Raji (cell line): ENCODE measurements around the gene CD300C.

Experiments
- POLR2A ChIP-seq: IDR thresholded peaks from 2 replicates; pipeline ENCODE4 v1.6.1; 2011; ENCODE audit warnings: low read depth, low read length, control low read depth; ENCODE audit not compliant: insufficient read depth

CD300C gene

DNA sequence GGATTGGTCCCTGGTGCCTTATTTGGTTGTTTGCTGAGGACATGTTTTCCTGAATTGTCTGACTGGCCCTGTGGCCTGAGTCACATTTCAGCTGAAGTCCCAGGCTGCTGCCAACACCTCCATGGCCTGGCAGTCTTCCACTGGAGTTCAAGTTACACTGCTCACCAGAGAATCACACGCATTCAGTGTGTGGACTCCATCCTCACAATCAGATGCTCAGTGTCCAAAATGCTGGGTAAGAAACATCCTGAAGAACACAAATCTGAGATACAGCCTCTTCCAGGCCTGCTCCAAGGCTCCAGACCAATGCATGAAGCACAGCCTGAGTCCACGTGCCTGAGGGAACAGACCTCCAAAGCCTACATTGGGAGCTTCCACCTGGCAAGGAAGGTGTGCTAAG, 33.9 kb downstream of the CD300C start:
- TF ChIP-seq POLR2A = no peak

DNA sequence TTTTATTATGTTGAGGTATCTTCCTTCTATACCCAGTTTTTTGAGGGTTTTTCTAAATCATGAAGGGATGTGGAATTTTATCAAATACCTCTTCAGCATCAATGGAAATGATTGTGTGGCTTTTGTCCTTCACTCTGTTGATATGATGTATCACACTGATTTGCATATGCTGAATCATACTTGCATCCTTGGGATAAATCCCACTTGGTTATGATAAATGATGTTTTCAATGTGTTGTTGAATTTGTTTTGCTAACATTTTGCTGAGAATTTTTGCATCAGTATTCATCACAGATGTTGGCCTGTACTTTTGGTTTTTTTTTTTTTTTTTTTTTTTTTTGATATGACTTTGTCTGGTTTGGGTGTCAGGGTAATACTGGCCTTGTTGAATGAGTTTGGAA, 37.8 kb downstream of the CD300C start:
- no peak for TF ChIP-seq POLR2A

DNA sequence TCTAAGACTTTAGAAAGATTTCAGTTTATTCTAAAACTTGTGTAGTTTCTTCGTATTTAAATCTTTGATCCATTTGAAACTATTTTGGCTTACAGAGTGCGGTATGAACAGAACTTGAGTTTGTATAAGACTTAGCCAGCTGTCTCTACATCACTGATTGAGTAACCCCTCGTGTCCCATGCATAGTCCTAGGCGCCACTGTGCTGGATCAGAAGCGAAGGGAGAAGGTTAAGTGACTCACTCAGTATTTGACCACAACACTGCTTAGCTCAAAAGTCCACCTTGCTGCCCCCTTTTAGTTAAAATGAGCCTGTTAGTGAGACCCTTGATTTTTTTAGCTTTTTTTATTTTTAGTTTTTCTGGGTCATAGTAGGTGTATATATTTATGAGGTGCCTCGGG, 43.1 kb downstream of the CD300C start:
- no peak for TF ChIP-seq POLR2A

DNA sequence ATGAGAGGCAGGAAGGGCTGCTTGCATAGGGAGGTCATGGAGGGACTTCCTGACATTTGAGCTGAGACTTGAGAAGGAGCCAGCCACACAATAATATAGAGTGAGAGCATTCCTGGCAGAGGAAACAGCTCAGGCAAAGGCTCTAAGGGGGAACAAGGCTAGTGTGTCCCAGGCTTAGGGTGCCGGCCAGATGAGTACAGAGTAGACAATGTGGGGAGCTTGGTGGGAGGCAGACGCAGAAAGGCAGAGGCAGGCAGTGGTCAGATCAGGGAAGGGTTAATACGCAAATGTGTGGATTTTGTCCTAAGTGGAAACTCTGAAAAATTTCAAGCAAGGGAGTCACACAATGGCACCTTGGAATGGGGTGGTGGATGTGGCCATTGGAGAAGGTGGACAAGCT, 45.9 kb downstream of the CD300C start:
- TF ChIP-seq POLR2A = no peak

DNA sequence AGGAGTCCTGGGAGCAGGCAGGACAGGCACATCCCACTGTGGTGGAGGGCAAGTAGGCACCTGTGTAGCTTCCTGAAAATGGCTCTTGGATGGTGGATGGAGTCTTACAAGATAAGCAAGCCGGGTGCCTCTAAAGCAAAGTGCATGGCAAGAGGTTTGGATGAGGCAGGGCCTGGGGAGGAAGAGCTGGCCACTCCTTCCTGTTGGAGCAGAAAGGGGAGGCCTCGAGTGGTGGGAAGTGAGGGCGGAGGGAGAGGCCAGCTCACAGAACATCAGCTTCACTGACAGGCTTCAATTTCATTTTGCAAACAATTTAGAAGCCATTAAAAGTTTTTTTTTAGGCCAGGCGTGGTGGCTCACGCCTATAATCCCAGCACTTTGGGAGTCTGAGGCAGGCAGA, 48.4 kb downstream of the CD300C start:
- no peak for TF ChIP-seq POLR2A

DNA sequence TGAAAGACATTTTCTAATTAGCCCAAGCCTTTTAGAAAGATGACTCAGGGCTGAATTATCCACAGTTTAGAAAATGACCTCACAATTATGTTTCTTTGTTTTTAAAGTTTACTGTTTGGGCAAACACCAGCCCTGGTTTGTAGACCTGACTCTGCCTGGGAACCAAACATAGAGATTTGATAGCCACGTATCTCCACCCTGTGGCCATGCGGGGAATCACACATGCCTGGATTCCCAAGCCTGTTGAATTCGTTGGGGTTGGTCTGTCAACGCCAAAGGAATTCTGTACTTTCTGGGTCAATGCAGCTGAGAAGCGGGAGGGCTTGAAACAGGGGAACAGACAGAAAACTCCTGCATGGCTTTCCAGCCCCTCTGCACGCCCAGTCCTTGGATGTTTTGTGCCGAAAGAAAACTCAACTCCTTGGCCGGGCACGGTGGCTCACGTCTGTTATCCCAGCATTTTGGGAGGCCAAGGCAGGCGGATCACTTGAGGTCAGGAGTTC, 52.5 kb downstream of the CD300C start:
- TF ChIP-seq POLR2A = no peak

DNA sequence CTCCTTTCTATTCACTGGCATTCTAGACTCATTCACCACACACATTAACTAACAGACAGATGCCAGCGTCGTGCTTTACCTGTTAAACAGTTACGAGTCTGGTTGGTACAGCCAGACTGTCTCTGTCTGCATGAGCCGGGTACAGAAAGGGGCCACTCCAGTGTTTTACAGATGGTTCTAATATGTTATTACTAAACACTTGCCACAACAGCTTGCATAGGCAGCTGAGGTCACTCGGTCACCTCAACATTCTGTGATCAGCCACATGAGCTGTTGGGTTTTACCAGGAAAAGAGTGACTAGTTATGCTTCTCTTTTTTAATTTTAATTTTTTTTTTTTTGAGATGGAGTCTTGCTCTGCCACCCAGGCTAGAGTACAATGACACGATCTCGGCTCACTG, 54.3 kb downstream of the CD300C start:
- TF ChIP-seq POLR2A = no peak
